ENCODE measurements around the gene CACNA2D3.
"Not testable (repeated sequence)": the region's sequence is repeated elsewhere in the genome, so short reads cannot be mapped to it uniquely, and the experiment has no call there.

The CACNA2D3 gene

DNA sequence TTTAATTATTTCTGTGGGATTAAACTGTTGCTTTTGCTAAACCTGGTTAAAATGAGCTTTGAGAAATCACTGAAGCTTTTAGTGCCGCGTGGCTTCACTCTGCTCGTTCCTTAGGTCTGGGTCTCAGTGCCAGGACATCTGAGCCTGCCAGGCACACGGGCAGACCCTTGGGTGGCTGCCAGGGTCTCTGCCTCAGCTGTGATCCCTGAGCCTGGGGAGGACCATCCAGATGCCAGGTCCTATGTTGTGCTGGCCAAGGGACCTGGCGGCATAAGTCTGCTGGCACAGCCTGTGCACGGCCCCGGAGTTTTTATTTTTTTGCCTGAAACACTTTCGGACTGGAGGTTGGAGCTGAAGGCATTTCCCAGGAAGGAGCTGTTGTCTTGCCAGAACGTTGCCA is 477.4 kb downstream of the CACNA2D3 start:
- no peak for DNase-seq

DNA sequence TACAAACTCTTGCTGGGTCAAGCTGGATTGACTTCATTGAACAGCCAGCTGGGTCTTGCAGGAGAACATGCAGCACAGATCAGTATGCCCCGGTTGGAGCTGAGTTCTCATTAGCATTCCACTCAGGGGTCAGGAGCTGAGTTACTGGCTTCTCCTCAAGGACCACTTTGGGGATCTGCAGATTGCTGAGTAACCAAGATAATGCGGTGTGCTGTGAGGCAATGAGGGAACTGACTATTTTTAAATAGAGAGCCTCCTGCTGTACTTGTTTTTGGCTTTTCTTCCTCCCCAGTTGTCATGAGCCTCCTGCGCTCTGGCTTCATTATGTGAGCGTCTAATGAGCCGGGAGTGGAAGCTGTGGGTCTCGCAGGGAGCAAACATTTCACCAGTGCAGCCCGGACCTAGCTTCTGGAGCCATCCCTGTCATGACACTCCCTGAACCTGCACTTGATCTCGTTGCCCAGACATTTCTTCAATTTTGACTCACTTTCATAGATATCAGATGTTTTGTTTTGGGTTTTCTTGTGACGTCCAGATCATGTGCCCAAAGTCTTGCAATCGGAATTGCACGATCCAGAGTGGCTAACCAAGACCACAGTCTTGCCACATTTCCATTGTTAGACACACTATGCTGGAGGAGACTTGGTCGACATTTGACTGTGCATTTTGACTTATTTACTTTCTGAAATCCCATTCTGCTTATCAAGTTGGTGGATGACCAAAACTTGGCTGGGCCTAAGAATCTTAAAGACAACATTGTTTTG is 478.3 kb downstream of the CACNA2D3 start:
- no peak for DNase-seq

DNA sequence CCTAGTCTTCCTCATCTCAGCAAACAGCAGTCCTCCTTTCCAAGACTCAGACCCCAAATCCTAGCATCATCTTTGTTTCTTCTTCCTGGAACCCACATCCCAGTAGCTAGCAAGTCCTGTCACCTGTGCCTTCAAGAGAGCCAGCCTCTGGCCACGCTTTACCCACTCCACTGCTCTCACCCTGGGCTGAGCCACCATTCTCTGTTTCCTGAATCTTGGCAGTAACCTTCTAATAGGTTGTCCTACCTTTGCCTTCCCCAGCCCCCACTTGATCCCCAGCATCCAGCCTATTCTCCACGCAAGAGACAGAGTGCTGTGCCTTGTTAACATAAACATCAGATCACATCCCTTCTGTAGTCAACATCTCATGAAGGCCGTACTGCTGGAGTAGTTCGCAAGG is 482.1 kb downstream of the CACNA2D3 start:
- DNase-seq, result no peak

DNA sequence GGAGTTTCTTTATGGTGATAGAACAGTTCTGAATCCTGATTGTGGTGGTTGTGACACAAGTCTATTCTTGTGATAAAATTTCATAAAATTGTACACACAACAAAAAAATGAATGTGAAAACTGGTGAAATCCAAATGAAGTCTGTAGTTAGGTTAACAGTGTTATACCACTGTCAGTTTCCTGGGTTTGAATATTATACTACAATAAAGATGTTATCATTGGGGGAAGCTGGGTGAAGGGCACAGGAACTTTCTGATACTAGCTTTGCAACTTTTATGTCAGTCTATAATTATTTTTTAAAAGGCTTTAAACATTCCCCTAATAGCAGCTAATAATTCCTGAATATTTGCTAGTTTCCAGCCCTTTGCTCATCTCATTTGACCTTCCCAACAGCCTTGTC is 485.7 kb downstream of the CACNA2D3 start:
- no peak for DNase-seq

DNA sequence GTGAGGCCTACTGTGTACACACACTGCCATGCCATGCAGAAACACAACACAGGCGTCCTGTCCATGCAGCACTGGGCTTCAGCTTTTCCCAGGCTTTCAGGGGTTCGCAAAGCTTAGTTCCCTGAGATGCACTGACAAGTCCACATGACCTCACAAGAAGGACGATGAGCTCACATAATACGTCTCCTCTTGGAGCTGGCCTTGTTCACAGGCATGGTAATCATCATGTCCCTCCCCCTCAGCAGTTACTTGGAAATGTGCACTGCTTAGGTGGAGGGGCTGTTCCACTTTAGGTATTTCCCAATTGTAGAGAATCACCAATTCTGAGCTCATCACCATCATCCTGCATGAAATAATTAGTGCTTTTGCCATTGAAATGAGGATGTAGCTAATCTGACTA is 496.7 kb downstream of the CACNA2D3 start:
- DNase-seq, result no peak

DNA sequence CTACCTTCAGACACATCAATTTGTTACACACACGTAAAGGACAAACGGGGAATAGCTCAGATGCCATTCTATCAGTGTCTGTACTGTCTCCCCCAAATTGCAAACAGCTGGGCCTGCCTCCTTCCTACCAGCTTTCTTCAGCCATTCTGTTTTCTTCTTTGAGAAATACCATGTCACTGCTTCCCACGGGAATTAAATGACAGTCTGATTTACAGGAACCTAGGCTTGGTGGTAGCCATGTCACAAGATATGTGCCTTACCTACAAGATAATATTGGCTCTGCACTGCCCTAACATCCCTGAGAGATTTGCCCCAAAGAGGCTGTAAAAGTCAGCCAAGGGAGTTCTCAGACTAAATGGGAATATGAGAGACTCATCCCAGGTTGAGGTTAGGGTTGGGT is 497.2 kb downstream of the CACNA2D3 start:
- no peak for DNase-seq

DNA sequence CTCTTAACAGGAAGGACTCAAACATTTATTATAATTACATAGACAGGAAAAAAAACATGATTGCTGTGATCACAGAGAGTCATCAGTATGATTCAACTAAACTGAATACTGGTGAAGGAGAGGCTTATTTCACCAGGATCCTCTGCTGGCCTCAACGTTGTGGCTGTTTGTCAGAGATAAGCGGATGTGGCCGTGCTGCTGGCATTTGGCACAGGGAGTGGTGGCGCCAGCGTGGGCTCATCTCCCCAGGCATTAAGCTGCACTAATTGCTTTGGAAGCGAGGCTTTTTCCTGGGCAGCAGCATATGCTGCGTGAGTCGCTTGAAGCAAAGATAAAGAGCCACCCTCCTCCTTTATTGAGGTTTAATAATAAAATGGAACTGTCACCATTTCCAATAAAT is 498.8 kb downstream of the CACNA2D3 start:
- no peak for DNase-seq

DNA sequence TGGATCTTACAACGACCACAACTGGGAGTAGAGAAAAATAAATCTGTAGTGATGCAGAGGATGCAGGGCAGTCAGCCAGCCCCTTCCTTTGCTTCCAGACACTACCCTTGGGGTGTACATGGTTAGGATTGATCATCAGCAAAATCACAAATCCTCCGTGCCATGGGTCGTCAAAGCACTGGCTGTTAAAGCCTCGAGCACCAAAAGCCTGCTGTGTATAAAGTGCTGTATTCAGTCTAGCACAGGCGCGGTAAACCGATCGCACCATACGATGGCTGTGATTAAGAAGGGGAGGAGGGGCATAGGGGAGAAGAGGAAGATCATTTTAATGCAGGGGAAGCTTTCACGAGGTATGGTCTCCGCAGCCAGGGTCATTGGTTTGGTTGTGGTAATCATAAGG is 500.3 kb downstream of the CACNA2D3 start:
- DNase-seq, result no peak

DNA sequence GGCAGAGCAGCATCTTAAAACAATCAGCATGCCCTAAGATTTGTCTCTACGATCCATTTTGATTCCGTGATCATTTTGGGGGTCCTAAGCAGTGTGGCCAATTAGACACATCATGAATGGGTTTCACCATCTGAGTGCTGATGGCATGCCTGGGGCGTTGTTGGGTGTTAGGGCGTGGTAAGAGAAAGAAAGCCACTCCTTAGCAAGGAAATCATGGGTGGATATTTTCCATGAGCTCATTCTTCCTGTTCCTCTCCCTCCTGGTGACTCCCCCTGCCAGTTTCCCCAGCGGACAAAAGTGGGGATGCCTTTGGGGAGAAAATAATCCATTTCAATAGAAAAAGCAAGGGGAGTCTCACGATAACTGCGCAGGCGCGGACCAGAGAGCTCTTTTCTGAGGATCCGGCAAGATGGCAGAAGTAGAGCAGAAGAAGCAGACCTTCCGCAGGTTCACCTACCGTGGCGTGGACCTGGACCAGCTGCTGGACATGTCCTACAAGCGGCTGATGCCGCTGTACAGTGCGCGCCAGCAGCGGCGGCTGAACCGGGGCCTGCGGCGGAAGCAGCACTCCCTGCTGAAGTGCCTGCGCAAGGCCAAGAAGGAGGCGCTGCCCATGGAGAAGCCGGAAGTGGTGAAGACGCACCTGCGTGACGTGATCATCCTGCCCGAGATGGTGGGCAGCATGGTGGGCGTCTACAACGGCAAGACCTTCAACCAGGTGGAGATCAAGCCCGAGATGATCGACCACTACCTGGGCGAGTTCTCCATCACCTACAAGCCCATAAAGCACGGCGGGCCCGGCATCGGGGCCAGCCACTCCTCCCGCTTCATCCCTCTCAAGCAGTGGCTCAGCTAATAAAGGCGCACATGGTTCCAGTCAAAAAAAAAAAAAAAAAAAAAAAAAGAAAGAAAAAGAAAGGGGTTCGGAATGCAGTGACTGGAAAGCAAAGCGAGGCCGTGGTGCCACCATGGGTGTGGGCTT is 503.7 kb downstream of the CACNA2D3 start:
- DNase-seq, result no peak

DNA sequence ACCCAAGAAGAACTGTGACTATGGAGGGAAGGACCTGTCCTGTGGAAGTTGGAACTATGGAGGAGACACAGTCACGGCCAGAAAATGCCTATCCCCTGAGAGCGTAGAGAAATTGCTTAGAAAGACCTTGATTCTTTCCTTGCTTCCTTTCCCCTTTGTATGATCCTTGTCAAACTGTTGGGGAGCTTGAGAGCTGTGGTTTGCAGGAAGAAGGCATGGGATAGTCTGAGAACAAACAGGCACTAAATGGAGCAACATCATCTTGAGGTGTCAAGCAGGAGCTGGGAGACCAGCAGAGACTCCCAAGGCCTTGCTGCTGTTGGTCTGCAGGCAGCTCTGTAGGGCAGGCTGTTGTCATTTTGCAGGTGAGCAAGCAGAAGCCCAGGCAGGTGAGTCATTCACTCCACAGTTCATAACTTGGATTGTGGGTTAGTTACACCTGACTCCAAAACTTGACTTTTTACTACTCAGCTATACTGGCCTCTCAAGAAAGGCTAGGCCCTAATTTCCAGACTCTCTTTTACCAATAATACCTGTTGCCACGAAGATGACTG is 506.6 kb downstream of the CACNA2D3 start:
- DNase-seq, result no peak

DNA sequence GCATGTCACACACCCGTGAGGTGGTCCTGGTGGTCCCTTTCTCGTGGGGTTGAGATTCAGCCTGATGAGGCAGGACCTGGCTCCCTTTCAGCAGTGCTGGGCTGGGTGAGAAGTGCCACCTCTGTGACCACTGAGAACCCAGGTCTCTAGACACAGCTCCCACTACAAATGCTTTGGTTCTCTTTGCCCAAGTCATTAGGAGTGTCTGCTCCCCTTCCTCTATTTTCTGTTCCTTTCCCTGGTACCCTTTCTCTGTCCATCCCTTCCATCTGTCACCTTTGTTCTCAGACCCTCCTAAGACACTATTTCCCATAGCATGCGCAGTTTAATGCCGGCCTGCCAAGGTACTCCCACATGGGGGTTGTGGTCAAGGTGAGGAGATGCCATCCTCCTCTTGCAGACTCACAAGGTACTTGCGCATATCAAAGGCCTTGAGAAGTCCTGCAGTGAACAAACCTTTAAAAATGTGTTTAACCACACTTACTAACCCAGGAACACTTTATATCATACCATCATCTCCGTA is 507.8 kb downstream of the CACNA2D3 start:
- no peak for DNase-seq

DNA sequence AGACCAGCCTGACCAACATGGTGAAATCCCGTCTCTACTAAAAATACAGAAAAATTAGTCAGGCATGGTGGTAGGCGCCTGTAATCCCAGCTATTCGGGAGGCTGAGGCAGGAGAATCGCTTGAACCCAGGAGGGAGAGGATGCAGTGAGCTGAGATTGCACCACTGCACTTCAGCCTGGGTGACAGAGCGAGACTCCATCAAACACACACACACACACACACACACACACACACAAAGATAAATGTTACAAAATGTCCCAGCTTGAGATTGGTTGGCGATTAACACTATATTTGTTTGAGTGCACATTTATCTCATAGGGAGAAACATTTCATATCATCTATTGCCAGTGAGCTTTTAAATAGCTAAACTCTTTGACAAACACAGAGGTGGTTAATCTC is 508.6 kb downstream of the CACNA2D3 start:
- DNase-seq, result not testable (repeated sequence)

DNA sequence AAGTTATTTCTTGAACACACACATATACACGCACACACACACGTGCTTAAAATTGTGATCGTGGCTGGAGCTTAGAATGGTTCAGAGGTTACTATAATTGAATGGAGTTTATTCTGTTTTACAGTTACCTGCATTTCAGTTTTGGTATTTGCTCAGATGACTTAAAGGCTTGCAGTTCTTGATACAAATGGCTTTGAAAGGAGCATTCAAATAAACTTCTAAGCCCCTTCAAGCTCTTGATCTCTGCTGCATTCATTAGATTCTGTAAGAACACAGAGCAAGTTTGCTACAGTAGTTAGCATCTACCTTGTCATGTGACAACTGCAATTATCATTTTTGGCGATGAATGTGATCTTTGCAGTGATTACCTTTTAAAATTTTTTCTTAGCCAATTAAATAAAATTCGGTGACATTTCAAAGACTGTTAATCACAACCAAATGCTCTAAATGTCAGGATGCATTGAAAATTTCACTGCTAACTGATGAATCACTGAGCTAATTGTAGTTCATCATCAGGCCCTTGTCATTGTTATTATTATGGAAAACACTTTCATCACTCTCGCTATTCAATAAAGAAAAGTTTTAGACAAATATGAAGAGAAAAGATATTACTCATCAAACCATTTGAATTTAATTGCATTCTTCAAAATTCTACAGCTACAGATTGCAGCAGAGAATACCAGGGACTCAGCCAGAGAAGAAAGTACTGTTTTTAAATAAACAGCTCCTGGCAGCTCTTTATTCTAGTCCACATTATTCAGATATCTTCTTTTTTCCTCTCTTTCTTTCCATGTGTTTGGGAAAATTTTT is 509.4 kb downstream of the CACNA2D3 start:
- no peak for DNase-seq

DNA sequence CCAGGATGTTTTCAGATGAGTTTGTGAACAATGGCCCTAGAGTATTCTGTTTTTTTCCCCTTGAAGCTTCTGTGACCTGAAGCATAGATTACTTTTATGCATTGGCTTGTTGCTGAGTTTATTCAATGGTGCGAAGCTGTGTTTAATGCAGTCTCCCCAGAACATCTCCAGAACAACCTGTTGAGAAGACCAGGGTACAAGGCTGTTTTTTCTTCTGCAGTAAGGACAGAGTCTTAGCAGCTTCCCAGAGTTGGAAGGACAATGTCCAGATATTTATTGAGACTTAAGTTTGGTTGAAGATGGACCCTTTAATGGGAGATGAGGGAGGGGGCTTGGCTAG is 509.9 kb downstream of the CACNA2D3 start:
- no peak for DNase-seq

DNA sequence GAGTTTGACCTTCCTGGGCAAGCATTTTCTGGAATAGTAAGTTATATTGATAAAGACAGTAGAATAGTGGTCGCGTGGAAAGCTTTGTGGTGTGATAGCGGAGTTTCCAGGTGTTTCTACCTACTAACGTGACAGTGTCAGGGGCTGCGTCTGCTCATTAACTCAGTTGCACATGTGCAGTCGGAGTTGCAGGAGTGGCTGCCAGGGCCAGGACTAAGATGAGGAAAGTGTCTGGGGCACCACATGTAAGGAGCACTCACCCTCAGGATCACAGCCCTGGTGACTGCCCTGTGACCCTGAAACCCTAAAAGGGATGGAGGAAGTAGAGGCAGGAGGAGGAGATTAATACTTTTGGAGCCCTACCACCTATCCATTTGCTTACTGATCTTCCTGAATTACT is 510.5 kb downstream of the CACNA2D3 start:
- no peak for DNase-seq

DNA sequence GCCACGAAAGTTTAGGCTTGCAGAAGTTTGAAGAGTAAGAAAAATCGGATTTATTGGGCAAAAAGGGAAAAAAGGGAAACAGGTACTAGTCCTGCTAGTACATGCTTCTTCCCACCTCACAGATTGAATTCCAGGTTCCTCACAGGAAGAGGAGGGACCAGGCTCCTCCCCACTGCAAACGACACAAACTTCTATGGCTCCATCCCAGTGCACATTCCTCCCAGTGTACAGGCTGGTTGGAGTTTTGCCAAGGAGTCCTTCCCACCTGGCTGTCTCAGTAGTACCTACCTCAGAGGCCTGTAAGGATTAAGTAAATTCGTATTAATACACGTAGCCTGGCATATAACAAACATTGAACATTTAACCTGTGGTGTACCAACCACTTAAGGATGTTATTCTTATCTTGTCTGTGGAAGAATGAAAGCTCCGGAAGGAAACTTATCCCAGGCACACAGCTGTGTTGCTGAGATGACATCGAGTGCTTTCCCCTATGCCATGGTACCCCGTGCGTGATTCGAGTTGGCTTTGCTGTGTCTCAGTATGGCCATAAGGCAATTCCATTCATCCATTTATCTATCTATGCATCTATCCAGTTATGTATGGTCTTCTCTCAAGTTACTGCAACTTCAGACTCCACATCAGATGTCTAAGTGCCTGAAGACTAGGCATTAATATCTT is 511.2 kb downstream of the CACNA2D3 start:
- no peak for DNase-seq

DNA sequence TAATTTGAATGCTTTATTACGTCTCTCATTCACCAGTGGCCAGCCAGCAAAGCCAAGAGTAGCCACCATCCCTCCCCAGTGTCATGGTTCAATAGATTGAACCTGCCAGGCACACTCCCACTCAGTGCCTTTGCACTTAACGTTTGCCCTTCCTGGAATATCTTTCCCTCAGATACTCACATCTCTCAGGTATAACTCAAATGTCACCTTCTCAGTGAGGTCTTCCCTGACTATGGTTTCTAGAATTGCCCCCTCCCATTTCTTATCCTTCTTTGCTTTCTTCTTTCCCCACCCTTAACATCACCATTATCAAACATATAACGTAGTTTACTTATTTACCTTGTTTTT is 511.7 kb downstream of the CACNA2D3 start:
- DNase-seq, result no peak

DNA sequence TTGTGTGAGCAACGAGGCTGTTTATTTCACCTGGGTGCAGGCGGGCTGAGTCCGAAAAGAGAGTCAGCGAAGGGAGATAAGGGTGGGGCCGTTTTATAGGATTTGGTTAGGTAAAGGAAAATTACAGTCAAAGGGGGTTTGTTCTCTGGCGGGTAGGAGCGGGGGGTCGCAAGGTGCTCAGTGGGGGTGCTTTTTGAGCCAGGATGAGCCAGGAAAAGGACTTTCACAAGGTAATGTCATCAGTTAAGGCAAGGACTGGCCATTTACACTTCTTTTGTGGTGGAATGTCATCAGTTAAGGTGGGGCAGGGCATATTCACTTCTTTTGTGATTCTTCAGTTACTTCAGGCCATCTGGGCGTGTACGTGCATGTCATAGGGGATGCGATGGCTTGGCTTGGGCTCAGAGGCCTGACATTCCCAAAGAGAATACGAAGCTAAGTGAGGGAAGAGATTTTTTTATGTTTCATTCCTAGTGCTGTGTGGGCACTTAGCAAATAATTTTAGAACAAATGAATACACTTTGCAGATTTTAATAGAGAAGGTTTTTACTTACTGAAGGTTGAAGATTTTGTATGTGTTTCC is 517.5 kb downstream of the CACNA2D3 start:
- not testable (repeated sequence) for DNase-seq

DNA sequence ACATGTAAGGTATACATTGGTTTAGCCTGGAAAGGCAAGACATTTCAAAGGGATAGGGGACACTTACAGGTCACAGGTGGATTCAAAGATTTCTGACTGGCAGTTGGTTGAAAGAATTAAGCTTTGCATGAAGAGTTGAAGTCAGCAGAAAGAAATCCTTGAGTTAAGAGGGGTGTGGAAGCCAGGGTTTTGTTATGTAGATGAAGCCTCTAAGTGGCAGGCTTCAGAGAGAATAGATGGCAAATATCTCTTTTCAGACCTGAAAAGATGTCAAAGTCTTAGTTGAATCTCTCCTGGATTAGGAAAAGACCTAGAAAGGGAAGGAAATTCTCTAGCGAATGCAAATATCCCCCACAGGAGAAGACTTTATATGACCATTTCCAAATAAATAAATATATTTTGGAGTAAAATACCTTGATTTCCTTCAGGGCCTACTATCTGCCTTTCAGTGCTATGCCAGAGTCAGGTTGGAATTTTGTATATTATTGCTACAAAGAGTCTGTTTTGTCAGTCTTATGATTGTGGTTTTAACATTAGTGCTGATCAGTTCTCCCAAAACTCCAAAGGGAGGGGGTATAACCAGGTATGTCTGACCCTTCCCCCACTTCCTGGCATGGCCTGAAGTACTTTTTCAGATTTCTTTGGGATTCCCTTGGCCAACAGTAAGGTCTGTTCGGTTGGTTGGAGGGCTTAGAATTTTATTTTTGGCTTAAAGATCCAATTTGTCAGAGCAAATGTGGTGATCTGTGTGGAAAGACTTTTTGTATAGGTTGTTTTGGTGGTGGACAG is 519.1 kb downstream of the CACNA2D3 start:
- DNase-seq, result no peak

DNA sequence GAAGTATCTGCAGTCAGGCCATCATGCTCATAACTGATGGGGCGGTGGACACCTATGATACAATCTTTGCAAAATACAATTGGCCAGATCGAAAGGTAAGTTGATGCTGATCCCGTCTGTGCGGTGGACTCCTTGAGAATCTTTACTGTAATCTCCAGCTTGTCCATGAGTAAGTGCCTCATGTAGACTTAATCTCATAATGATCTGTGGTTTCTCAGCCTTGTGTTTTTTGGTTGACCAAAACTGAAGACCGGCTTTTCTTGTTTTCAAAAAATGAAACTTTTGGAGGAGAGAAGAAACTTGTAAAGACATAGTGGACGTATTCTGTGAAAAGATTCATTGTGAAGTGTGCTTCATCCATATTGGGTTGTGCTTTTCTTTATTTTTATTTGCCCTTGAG is 519.8 kb downstream of the CACNA2D3 start:
- DNase-seq, result no peak

DNA sequence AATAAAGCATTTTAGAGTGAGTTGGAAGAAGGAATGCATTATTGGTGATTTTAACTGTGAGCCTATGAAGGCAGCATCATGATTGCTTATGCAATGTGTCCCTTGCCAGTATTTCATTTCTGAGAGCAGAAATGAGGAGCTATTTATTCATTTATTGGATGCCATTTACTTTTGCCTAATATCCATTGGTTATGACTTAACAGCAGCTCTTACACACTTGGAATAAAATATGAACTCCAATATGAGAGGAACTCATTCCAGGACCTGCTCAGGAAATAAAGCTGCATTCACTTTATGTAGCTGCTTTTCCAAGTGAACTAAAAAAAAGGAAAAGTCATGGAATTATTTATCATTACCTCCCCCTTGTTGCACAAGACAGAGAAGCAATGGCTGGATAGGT is 525.4 kb downstream of the CACNA2D3 start:
- DNase-seq, result no peak

Measured in activated CD4-positive, CD25-positive, alpha-beta regulatory T cell (primary cell).